ENCODE measurements around the gene SURF1.

DNA sequence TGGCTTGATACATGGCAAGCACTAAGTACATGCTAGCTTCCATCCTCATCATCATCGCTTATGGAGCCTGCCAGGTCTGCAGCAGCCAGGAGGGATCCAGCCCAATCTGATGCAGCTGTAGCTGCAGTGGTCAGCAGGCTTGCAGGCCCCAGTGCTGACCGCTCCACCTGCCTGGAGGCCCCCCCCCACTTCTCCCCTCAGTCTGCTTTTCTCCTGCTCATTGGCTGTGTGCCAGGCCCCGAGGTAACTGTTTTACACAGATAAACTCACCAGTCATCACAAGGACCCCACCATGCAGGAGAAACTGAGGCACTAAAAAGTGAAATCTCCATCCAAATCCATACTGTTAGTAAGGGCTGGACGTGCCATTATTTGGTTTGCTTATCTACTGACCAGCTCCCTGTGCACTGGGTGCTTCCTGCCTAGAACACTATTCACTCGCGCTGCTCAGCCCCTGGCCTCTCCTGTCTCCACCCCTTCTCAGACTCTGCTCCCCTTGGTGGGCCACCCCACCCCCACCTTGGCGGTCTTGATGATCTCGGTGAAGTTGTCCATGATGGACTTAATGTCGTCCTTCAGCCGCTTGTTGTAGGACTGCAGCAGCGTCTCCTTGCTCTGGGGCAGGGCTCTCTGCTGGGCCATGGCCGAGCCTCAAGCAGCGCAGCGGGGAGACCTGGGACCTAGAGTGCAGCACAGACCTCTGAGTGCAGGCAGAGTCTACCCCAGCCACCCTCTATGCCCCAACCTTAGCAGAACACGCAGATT lies 10.1 kb downstream of the SURF1 start:
- TF ChIP-seq RFX1 (IDR thresholded peaks at IDR 0.05): no peak
- no peak for TF ChIP-seq PHB (CRISPR knock-in tag; IDR thresholded peaks at IDR 0.05)
- no peak for TF ChIP-seq SRSF3 (IDR thresholded peaks at IDR 0.05; ENCODE audit: insufficient read depth, low read length)
- TF ChIP-seq MIER1 (IDR thresholded peaks at IDR 0.05; ENCODE audit: low read depth): no peak
- no peak for TF ChIP-seq HIVEP1 (CRISPR knock-in tag; IDR thresholded peaks at IDR 0.05)
- TF ChIP-seq NFRKB (IDR thresholded peaks at IDR 0.05; ENCODE audit: low read depth): no peak
- TF ChIP-seq FOXM1 (IDR thresholded peaks at IDR 0.05; ENCODE audit: low read depth): no peak
- no peak for TF ChIP-seq FOXM1 (CRISPR knock-in tag; IDR thresholded peaks at IDR 0.05; ENCODE audit: low read depth)
- TF ChIP-seq HDAC3 (IDR thresholded peaks at IDR 0.05; ENCODE audit: borderline replicate concordance, partially characterized antibody): no peak
- TF ChIP-seq ESRRA (IDR thresholded peaks at IDR 0.05; ENCODE audit: borderline replicate concordance, low read depth): no peak
- TF ChIP-seq JUND (IDR thresholded peaks at IDR 0.05; ENCODE audit: borderline replicate concordance, low read depth, low read length): no peak
- no peak for TF ChIP-seq JUND (tag; IDR thresholded peaks at IDR 0.05; ENCODE audit: borderline replicate concordance, low read depth, low read length)
- no peak for TF ChIP-seq HMG20A (CRISPR knock-in tag; conservative IDR thresholded peaks at IDR 0.05)
- TF ChIP-seq, protein P1, sequence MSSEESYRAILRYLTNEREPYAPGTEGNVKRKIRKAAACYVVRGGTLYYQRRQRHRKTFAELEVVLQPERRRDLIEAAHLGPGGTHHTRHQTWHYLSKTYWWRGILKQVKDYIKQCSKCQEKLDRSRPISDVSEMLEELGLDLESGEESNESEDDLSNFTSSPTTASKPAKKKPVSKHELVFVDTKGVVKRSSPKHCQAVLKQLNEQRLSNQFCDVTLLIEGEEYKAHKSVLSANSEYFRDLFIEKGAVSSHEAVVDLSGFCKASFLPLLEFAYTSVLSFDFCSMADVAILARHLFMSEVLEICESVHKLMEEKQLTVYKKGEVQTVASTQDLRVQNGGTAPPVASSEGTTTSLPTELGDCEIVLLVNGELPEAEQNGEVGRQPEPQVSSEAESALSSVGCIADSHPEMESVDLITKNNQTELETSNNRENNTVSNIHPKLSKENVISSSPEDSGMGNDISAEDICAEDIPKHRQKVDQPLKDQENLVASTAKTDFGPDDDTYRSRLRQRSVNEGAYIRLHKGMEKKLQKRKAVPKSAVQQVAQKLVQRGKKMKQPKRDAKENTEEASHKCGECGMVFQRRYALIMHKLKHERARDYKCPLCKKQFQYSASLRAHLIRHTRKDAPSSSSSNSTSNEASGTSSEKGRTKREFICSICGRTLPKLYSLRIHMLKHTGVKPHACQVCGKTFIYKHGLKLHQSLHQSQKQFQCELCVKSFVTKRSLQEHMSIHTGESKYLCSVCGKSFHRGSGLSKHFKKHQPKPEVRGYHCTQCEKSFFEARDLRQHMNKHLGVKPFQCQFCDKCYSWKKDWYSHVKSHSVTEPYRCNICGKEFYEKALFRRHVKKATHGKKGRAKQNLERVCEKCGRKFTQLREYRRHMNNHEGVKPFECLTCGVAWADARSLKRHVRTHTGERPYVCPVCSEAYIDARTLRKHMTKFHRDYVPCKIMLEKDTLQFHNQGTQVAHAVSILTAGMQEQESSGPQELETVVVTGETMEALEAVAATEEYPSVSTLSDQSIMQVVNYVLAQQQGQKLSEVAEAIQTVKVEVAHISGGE (CRISPR knock-in tag; IDR thresholded peaks at IDR 0.05): no peak
